AG04450 (cell line): Measurements from ENCODE around the gene LRIT1. TPM values are rescaled to one million over a fixed set of nuclear protein-coding genes. Genes with fewer than 3 reads are reported as not detected.

Experiments
- CTCF ChIA-PET: fragments of 300-600, 350-600 bp; formaldehyde crosslinking; extraction: SDS; loops from one replicate; lab custom pipeline; 2022; ENCODE audit warnings: antibody characterized with exemption, inconsistent platforms; lab: Charles Lee
- POLR2A ChIA-PET: fragments of 350-600 bp; formaldehyde crosslinking; extraction: SDS; loops from one replicate; lab custom pipeline; 2021; ENCODE audit warnings: antibody characterized with exemption, inconsistent platforms; lab: Yijun Ruan, JAX
- DNase-seq: peaks from one replicate; pipeline ENCODE4 v3.0.0-alpha.2; 2011; ENCODE audit warnings: low read depth, low spot score
- H3K27ac ChIP-seq: one replicate; pipeline ENCODE4 v1.5.1; 2012; ENCODE audit warnings: low read depth, low read length, control low read depth
- H3K27me3 ChIP-seq: one replicate; pipeline ENCODE4 v1.6.0; 2012; ENCODE audit warnings: low read length; ENCODE audit not compliant: control insufficient read depth, insufficient read depth
- H3K4me3 ChIP-seq: 2 replicates; pipeline ENCODE4 v1.5.1; 2011; ENCODE audit warnings: mild to moderate bottlenecking, low read depth, low read length, control low read depth
- H3K9me3 ChIP-seq: 2 replicates; pipeline ENCODE4 v1.5.1; 2012; ENCODE audit warnings: low read length; ENCODE audit not compliant: control insufficient read depth, insufficient read depth
- polyA plus RNA-seq: library from polyadenylated mRNA; depleted of rRNA; stranded (reverse); fragments of >200 nt; gene quantifications from 2 replicates; pipeline ENCODE4 v1.2.3, GENCODE V29; 2011
- TF ChIP-seq, protein P1 (sequence below): IDR thresholded peaks from 2 replicates; pipeline ENCODE4 v1.5.1; 2011; ENCODE audit warnings: low read depth, low read length, control low read depth, inconsistent platforms

LRIT1 gene
- polyA plus RNA-seq, 1 experiment = not detected

DNA sequence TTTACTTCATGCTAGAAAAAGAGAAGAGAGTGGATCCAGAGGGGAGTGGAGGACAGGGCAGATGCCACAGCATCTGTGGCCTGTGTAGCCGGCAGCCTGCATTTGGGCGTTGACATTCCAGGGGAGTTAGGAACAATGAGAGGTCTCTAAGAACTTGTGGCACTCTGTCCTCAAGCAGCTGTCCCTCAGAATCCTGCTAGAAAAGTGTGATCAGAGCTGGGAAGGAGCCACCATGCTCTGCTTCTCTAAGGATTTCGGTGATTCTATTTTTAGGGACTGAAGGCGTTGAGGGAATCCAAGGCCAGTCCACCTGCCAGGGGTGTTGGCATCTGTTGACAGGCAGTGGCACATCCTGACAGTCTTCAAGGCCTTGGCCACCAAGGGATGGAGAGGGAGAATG is 23.6 kb downstream of the LRIT1 start:
- ChIA-PET CTCF (no interaction called here), POLR2A (no interaction called here)
- H3K27me3 ChIP-seq = no peaks in the 10 kb centered on the region
- H3K4me3 ChIP-seq = no peak overlapping the region
- H3K27ac ChIP-seq = no peak overlapping the region
- TF ChIP-seq, protein P1, sequence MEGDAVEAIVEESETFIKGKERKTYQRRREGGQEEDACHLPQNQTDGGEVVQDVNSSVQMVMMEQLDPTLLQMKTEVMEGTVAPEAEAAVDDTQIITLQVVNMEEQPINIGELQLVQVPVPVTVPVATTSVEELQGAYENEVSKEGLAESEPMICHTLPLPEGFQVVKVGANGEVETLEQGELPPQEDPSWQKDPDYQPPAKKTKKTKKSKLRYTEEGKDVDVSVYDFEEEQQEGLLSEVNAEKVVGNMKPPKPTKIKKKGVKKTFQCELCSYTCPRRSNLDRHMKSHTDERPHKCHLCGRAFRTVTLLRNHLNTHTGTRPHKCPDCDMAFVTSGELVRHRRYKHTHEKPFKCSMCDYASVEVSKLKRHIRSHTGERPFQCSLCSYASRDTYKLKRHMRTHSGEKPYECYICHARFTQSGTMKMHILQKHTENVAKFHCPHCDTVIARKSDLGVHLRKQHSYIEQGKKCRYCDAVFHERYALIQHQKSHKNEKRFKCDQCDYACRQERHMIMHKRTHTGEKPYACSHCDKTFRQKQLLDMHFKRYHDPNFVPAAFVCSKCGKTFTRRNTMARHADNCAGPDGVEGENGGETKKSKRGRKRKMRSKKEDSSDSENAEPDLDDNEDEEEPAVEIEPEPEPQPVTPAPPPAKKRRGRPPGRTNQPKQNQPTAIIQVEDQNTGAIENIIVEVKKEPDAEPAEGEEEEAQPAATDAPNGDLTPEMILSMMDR = no peak
- H3K9me3 ChIP-seq = no peaks in the 10 kb centered on the region; the same call in 1 of the 2 replicates
- DNase-seq = no peak

DNA sequence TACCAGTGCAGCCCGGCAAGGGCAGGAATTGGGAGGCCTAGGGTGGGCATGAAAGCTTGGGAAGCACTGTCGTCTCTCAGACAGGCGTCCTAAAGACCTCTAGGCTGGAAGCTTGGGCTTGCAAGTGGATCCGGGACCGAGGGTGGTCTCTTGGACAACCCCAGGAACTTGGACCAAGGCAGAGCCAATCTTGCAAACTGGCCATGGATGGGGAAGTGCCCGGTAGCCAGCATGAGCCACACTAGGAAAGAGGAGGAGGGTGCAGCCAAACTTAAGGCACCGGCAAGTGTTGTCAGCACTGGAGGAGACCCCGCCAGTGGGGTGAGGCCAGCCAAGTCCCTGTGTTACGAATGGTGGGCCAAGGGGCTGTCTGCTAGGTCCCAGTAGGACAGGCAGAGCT is 24.5 kb downstream of the LRIT1 start:
- Histone ChIP-seq H3K4me3 (no peak overlapping the region), H3K27ac (no peak overlapping the region), H3K27me3 (no peaks in the 10 kb centered on the region), H3K9me3 (no peaks in the 10 kb centered on the region; the same call in 1 of the 2 replicates)
- DNase-seq = no peak
- TF ChIP-seq, protein P1 = no peak
- CTCF ChIA-PET = no interaction called here
- POLR2A ChIA-PET = no interaction called here

DNA sequence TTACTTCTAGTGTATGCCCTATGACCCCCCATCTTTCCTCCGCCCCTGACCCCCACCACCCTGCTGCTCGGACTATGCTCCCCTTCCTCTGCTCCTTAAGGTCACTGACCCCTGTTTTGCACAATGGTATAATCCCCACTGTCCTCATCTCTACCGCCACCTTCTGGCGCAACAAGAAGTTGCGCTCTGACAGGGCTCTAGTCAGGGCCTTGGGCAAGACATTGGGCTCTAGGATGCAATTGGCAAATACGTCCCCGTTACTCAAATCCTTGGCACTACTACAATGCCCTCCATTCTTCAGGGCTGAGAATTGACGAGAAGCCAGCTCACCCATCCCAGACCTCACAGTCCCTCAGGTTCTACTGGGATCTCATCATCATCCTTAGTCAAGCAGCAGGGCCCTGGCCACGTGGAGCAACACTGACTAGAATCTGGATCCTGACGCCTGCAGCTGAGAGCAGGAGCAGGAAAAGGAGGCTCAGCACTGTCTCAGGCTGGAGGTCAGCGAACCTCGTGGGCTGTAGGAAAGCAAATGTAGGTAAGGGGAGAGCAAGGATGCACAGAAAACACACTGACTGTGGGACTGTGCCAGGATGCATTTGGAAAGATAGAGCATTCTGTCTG is 26.6 kb downstream of the LRIT1 start:
- Histone ChIP-seq H3K27me3 (no peaks in the 10 kb centered on the region), H3K9me3 (no peaks in the 10 kb centered on the region; the same call in 1 of the 2 replicates), H3K27ac (no peak overlapping the region), H3K4me3 (no peak overlapping the region)
- TF ChIP-seq, protein P1 = peak; percentile 18; the same call in 1 of the 2 replicates
- no peak for DNase-seq
- ChIA-PET POLR2A (no interaction called here), CTCF (no interaction called here)

DNA sequence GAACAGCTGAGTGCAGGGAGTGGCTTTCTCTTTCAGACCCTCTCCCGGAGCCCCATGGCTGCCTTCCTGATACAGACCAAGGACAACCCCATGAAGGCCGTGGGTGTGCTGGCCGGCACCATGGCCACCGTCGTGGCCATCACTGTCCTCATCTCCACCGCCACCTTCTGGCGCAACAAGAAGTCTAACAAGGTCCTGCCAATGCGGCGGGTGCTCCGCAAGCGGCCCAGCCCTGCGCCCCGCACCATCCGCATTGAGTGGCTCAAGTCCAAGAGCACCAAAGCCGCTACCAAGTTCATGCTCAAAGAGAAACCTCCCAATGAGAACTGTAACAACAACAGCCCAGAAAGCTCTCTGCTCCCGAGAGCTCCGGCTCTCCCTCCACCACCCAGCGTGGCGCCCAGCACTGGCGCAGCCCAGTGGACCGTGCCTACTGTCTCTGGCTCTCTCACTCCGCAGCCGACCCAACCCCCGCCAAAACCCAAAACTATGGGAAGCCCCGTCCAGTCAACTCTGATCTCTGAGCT is 27.2 kb downstream of the LRIT1 start:
- no peak overlapping the region for H3K4me3 ChIP-seq
- POLR2A ChIA-PET = no interaction called here

DNA sequence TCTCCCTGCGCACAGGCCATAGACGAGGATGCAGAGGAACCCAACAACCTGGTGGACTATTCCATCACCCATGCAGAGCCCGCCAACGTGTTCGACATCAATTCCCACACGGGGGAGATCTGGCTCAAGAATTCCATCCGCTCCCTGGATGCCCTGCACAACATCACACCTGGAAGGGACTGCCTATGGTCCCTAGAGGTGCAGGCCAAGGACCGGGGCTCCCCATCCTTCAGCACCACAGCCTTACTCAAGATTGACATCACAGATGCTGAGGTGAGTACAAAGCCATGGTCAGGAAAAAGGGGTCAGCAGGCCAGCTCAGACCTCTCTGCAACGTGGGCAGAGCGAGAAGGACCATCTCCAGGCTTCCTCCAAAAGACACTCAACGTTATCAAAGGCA is 28.3 kb downstream of the LRIT1 start:
- CTCF ChIA-PET = no interaction called here
- Histone ChIP-seq H3K4me3 (no peak overlapping the region), H3K27me3 (no peaks in the 10 kb centered on the region), H3K9me3 (no peaks in the 10 kb centered on the region; the same call in 1 of the 2 replicates), H3K27ac (no peak overlapping the region)
- no peak for DNase-seq
- POLR2A ChIA-PET = no interaction called here
- TF ChIP-seq, protein P1 = no peak

More for the DNA sequence above, 27.2 kb downstream of the LRIT1 start:
- no peak for DNase-seq
- CTCF ChIA-PET = no interaction called here
- Histone ChIP-seq H3K27me3 (no peaks in the 10 kb centered on the region), H3K9me3 (no peaks in the 10 kb centered on the region; the same call in 1 of the 2 replicates), H3K27ac (no peak overlapping the region)
- TF ChIP-seq, protein P1 = no peak
